NCI-H82 (cell line): ENCODE results near the gene FBXO45.
"Not testable (repeated sequence)": the region's sequence is repeated elsewhere in the genome, so short reads cannot be mapped to it uniquely, and the experiment has no call there.

Source experiments
- DNase-seq: peaks from one replicate; lab custom pipeline; 2025; lab: John Stamatoyannopoulos, UW

The FBXO45 gene

GRCh38 chr3:196557236-196557635, 11.2 kb upstream of the FBXO45 start:
- no peak for DNase-seq

DNA sequence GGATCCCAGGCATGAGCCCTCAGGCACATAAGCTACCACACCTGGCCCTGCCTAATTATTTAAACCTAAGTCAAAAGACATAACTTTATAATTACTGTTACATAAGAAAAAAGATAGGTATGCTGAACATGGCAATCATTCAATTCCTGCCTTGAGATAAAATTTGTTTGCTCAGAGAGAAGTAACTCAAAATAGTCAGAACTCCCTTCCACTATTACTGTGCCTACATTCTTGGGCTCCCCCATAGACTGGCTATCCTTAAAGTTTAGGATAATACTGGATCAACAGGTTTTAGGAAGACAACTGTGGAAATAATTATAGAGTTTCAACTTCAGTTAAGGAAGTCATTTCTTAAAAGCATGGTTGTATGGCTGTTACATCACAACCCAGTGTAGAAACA, 10.0 kb upstream of the FBXO45 start:
- DNase-seq: no peak

DNA sequence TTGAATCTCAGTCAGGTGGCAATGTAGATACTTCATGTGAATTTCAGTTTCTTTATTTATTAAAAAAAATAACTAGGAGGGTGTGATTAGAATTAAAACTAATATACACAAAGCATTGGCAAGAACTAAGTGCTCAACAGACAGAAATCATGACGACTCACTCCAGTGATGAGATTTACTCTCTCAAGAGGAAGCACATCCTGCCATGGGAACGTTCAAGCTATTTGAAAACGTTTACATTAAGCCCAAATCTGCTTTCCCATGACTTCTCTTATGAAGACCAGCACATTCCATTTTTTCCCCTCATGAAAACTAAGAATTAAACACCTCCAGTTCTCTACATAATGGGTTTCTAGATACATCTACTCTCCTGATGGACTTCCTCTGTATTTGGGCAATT, 8.6 kb upstream of the FBXO45 start:
- no peak for DNase-seq

- no peak for DNase-seq
Observed at GRCh38 chr3:196563721-196564225, 4.7 kb upstream of the FBXO45 start.

GRCh38 chr3:196569003-196569516, 600 bp downstream of the FBXO45 start:
- DNase-seq: peak; percentile 52

GRCh38 chr3:196570332-196570731, 1.9 kb downstream of the FBXO45 start:
- DNase-seq: not testable (repeated sequence)

DNA sequence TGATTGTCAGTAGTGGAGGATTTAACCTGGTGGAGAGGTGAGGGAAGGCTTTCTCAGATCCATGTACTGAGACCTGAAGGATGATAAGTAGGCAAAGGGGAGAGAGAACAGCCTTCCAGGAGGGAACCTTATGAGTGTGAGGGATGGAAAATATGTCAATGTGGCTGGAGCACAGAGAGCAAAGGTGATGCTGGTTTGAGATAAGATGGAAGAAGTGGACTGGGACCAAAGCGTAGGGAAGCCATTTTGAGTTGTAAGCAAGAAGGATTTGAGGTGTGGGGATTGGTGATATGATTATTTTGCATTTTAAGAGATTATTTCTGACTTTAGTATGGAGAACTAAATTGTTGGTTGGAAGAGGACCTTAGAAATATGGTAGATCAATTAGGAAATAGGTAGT, 3.9 kb downstream of the FBXO45 start:
- DNase-seq: no peak

- DNase-seq: peak; percentile 73
Observed at GRCh38 chr3:196585044-196585757, 16.7 kb downstream of the FBXO45 start.

DNA sequence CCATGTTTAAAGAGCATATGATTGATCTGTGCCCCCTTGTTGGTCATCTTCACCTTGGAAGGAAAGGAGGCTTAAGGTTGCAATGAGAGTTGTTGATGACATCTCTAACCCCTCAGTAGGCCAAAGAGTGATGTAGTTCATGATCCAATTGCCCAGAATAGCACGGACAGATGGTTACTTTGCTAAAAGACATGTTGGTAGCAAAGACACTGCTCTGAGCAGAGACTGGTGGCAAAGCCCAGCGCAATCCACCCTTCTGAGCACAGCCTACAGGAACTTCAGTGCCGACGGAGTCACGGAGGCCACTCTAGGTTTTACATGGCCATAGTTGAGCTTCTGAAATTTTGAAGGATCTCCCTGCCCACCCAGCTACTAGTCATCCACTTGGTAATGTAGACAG, 21.8 kb downstream of the FBXO45 start:
- peak; percentile 74 for DNase-seq

DNA sequence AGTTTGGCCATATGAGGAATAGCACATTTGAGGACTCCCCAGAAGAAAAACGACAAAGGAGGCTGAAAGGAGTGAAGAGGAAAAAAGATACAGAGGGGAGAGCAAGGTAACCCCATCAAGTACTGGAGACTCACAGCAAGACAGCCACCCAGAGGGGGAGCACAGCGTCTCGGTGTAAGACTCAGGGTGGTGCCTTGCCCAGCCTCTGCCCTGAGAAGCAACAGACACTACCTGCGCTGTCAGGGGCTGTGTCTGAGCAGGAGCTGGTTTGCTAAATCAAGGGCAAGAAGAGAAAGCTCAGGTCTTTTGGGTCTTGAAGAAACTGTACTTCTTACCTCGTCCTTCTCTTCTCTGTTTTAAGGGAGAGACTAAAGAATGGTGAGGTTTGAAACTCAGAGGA, 27.9 kb downstream of the FBXO45 start:
- DNase-seq: no peak

GRCh38 chr3:196597971-196598733, 29.7 kb downstream of the FBXO45 start:
- DNase-seq: not testable (repeated sequence)

DNA sequence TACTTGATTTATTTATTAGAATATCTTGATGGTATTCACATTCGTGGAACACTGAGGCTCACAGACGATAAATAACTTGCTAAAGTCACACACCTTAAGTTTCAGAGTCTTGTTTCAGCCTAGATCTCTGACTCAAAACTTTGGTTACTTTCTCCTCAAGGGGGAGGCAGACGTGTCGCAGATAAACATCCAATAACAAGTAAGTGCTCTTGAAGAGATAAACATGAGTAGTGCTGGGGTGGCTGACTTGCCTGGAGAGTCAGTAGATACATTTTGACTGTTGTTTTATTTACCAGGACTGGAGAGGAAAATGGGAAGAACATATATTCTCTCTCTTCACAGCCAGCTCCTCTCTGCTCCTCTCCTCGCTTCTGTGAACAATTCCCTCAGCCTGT, 31.3 kb downstream of the FBXO45 start:
- DNase-seq: no peak

- no peak for DNase-seq
Observed at GRCh38 chr3:196600359-196600758, 31.9 kb downstream of the FBXO45 start.

- DNase-seq: no peak
Observed at GRCh38 chr3:196602673-196603072, 34.2 kb downstream of the FBXO45 start.

GRCh38 chr3:196603683-196604082, 35.2 kb downstream of the FBXO45 start:
- peak; percentile 62 for DNase-seq

GRCh38 chr3:196604548-196604947, 36.1 kb downstream of the FBXO45 start:
- DNase-seq: peak; percentile 41

GRCh38 chr3:196608693-196609092, 40.2 kb downstream of the FBXO45 start:
- no peak for DNase-seq

- DNase-seq: peak; percentile 96
Observed at GRCh38 chr3:196609343-196609775, 40.9 kb downstream of the FBXO45 start.

DNA sequence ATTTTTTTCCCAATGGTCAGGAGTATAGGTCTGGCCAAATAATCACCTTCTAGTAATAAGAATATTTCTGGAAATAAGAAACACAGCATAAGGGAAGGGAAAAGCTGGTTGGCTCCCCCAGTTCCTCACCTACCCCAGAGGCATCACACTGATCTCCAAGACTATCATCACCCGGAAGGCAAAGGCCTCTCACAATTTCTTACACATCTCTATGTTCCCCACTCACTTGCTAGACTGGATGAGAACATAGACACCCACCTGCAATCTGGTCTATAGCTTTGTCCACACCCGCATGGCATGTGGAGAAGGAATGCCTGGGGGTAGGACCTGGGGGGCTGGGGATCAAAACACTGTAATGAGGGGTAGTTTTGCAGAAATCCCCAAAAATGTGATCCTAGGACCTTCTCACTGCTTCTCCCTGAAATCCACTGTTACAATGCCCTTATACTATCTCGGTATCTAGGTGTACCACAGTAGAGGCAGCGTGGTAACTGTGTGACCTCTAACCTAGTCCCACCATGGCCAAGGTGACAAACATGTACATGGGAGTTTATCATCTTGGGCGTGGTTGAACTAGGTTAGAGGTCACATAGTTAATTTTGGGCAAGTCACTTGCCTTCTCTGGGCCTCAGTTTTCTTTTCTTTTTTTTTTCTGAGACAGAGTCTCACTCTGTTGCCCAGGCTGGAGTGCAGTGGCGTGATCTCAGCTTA, 41.5 kb downstream of the FBXO45 start:
- no peak for DNase-seq

DNA sequence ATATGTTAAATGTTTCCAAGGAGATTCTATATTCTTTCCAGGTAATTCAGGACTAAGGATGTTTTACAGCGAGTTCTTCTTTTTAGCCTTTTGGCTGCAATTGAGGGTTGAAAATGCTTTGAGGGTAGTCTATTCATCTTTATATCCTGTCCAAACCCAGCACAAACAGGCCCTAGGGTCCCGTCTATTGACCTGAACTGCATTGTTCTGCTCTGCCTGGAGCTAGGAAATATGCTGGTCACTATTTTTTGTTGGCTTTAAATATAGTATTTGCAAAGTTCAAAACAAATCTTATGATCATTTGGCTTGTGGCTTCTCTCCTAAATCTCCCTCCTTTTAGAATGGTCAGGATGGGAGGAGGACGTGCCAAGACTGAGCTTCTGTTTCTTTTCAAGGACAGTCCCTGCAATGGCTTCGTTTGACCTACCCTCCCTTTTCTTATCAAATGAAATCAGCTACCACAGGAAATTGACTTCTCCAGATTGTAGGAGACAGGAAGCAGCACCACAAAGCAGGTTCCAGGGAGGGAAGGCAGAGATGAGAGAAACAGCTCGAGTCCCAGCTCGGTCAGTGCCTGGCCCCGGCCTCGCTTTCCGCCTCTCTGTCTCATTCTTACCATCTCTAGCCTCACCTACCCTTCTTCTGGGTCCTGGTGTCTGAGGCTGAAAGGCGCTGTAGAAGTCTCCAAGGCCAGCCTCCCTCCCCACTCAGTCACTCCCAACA, 43.5 kb downstream of the FBXO45 start:
- DNase-seq: no peak

- not testable (repeated sequence) for DNase-seq
Observed at GRCh38 chr3:196615234-196615633, 46.8 kb downstream of the FBXO45 start.

GRCh38 chr3:196617256-196617655, 48.8 kb downstream of the FBXO45 start:
- DNase-seq: peak; percentile 84
